SK-N-SH (cell line): Measurements from ENCODE around the gene ZNF19. TPM values are rescaled to one million over a fixed set of nuclear protein-coding genes. Genes with fewer than 3 reads are reported as not detected.

Experiments
- CTCF ChIA-PET: fragments of 300-600, 350-600 bp; formaldehyde crosslinking; extraction: SDS; loops from one replicate; lab custom pipeline; 2021; lab: Yijun Ruan, JAX
- POLR2A ChIA-PET: fragments of 350-600 bp; sonication (Branson Sonifier 250); formaldehyde crosslinking; extraction: SDS; loops from one replicate; lab custom pipeline; 2020; ENCODE audit warnings: antibody characterized with exemption, inconsistent platforms; lab: Yijun Ruan, JAX
- DNase-seq: peaks from one replicate; pipeline ENCODE4 v3.0.0; 2012
- H2AFZ ChIP-seq: fragments of 200-600 bp; sonication (generic); 2 replicates; pipeline ENCODE4 v1.8.1; 2016; ENCODE audit warnings: antibody characterized with exemption, mild to moderate bottlenecking, low read depth
- H3F3A ChIP-seq: fragments of 200-600 bp; sonication (generic); replicated peaks from 2 replicates; pipeline ENCODE3; 2016; ENCODE audit warnings: antibody characterized with exemption, mild to moderate bottlenecking; ENCODE audit not compliant: insufficient read depth
- H3K27ac ChIP-seq, 2 experiments: fragments of 200-500 bp in 1 of 2; fragments of 200-600 bp in 1 of 2; sonication (Bioruptor generic) in 1 of 2; sonication (generic), shearing (Covaris generic) in 1 of 2; 2 replicates each; pipeline versions ENCODE4 v1.5.1 to v1.6.1; 2014 to 2016; ENCODE audit warnings: low read depth in 2 of 2, inconsistent platforms in 1 of 2, low read length in 1 of 2, mild to moderate bottlenecking in 1 of 2, mixed read lengths in 1 of 2
- H3K27me3 ChIP-seq: fragments of 200-600 bp; sonication (generic), shearing (Covaris generic); 2 replicates; pipeline ENCODE4 v1.6.1; 2016; ENCODE audit warnings: mixed run types; ENCODE audit not compliant: insufficient read depth
- H3K36me3 ChIP-seq, 2 experiments: fragments of 200-500 bp in 1 of 2; fragments of 200-600 bp in 1 of 2; sonication (Bioruptor generic) in 1 of 2; sonication (generic) in 1 of 2; replicated peaks in 1 of 2; 2 replicates each; pipeline versions ENCODE3 to v1.5.1; 2014 to 2016; ENCODE audit warnings: low read length in 1 of 2, mild to moderate bottlenecking in 1 of 2; ENCODE audit not compliant: insufficient read depth in 2 of 2, control insufficient read depth in 1 of 2
- H3K4me1 ChIP-seq, 2 experiments: fragments of 200-500 bp in 1 of 2; fragments of 200-600 bp in 1 of 2; sonication (Bioruptor generic) in 1 of 2; sonication (generic), shearing (Covaris generic) in 1 of 2; 2 replicates each; pipeline versions ENCODE4 v1.5.1 to v1.6.1; 2014 to 2016; ENCODE audit warnings: low read depth in 1 of 2, low read length in 1 of 2, mixed run types in 1 of 2; ENCODE audit not compliant: insufficient read depth in 2 of 2, control insufficient read depth in 1 of 2
- H3K4me2 ChIP-seq: fragments of 200-600 bp; sonication (generic), shearing (Covaris generic); 2 replicates; pipeline ENCODE4 v1.6.1; 2017; ENCODE audit warnings: mixed run types
- H3K4me3 ChIP-seq, 2 experiments: fragments of 200-500 bp in 1 of 2; fragments of 200-600 bp in 1 of 2; sonication (Bioruptor generic) in 1 of 2; sonication (generic), shearing (Covaris generic) in 1 of 2; 2 replicates each; pipeline versions ENCODE4 v1.5.1 to v1.8.1; 2014 to 2016; ENCODE audit warnings: low read depth in 2 of 2, inconsistent platforms in 1 of 2, low read length in 1 of 2, mild to moderate bottlenecking in 1 of 2, mixed read lengths in 1 of 2, moderate library complexity in 1 of 2
- H3K79me2 ChIP-seq: fragments of 200-600 bp; sonication (generic); 2 replicates; pipeline ENCODE4 v1.8.1; 2017; ENCODE audit warnings: mild to moderate bottlenecking; ENCODE audit not compliant: insufficient read depth
- H3K9ac ChIP-seq: fragments of 200-600 bp; sonication (generic); 2 replicates; pipeline ENCODE4 v1.6.1; 2017; ENCODE audit warnings: mixed run types
- H3K9me2 ChIP-seq: fragments of 200-600 bp; sonication (generic); 2 replicates; pipeline ENCODE4 v1.6.1; 2017; ENCODE audit warnings: mixed run types
- H3K9me3 ChIP-seq: fragments of 200-600 bp; sonication (generic); 2 replicates; pipeline ENCODE4 v1.6.1; 2017; ENCODE audit warnings: mixed run types, mild to moderate bottlenecking, moderate library complexity
- H4K20me1 ChIP-seq: fragments of 200-600 bp; sonication (generic); 2 replicates; pipeline ENCODE4 v1.6.1; 2017; ENCODE audit warnings: mild to moderate bottlenecking, mixed run types; ENCODE audit not compliant: insufficient read depth
- ELF1 ChIP-seq: IDR thresholded peaks from 2 replicates; pipeline ENCODE4 v1.4.0; 2012
- FOSL2 ChIP-seq: IDR thresholded peaks from 2 replicates; pipeline ENCODE4 v1.4.0; 2012; ENCODE audit warnings: low read depth, mild to moderate bottlenecking, moderate library complexity, borderline replicate concordance
- FOXM1 ChIP-seq: IDR thresholded peaks from 2 replicates; pipeline ENCODE4 v1.4.0; 2012; ENCODE audit warnings: low read depth, mild to moderate bottlenecking
- GABPA ChIP-seq: IDR thresholded peaks from 2 replicates; pipeline ENCODE4 v1.4.0; 2012; ENCODE audit warnings: low read depth, mild to moderate bottlenecking
- MEF2A ChIP-seq: IDR thresholded peaks from 2 replicates; pipeline ENCODE4 v1.4.0; 2012; ENCODE audit warnings: low read depth, borderline replicate concordance
- NFIC ChIP-seq: IDR thresholded peaks from 2 replicates; pipeline ENCODE4 v1.4.0; 2012; ENCODE audit warnings: borderline replicate concordance
- RXRA ChIP-seq: IDR thresholded peaks from 2 replicates; pipeline ENCODE4 v1.4.0; 2012; ENCODE audit warnings: low read depth, mild to moderate bottlenecking, borderline replicate concordance
- SIN3A ChIP-seq: IDR thresholded peaks from 2 replicates; pipeline ENCODE4 v1.6.1; 2012; ENCODE audit warnings: low read depth, mild to moderate bottlenecking, low read length, moderate library complexity, borderline replicate concordance
- TCF12 ChIP-seq: IDR thresholded peaks from 2 replicates; pipeline ENCODE4 v1.4.0; 2012
- YY1 ChIP-seq: IDR thresholded peaks from 2 replicates; pipeline ENCODE4 v1.4.0; 2012; ENCODE audit warnings: low read depth, mild to moderate bottlenecking
- WGBS: methylation state at CpG from one replicate; pipeline ENCODE4 v1.1.6; 2017; ENCODE audit warnings: low lambda C conversion rate; 5-methylcytosine and 5-hydroxymethylcytosine counted together
- polyA plus RNA-seq, 3 experiments: library from polyadenylated mRNA; depleted of rRNA; stranded (reverse); fragments of >200 nt; gene quantifications; 2 replicates each; pipeline ENCODE4 v1.2.3, GENCODE V29; 2012
- TF ChIP-seq, protein P1 (sequence below): fragments of 150-350 bp; IDR thresholded peaks from 2 replicates; pipeline ENCODE4 v1.6.1; 2016; ENCODE audit warnings: mild to moderate bottlenecking, low read depth, low read length
- TF ChIP-seq, protein P2 (sequence below): IDR thresholded peaks from 2 replicates; pipeline ENCODE4 v1.6.1; 2012; ENCODE audit warnings: mild to moderate bottlenecking, low read depth, low read length, moderate library complexity
- TF ChIP-seq, protein P3 (sequence below): fragments of 200-600 bp; sonication (generic); IDR thresholded peaks from 2 replicates; pipeline ENCODE4 v1.6.1; 2017; ENCODE audit warnings: antibody characterized with exemption, mild to moderate bottlenecking, moderate library complexity

ZNF19 gene
- polyA plus RNA-seq (2012; rRNA removed) = 1.4 and 2.3 TPM in 2 replicates
- 1.1 and 1.6 TPM in 2 replicates for polyA plus RNA-seq (2012; cell fraction: cytosol; rRNA removed)
- 9.9 and 12.9 TPM in 2 replicates for polyA plus RNA-seq (2012; cell fraction: nucleus; rRNA removed)

DNA sequence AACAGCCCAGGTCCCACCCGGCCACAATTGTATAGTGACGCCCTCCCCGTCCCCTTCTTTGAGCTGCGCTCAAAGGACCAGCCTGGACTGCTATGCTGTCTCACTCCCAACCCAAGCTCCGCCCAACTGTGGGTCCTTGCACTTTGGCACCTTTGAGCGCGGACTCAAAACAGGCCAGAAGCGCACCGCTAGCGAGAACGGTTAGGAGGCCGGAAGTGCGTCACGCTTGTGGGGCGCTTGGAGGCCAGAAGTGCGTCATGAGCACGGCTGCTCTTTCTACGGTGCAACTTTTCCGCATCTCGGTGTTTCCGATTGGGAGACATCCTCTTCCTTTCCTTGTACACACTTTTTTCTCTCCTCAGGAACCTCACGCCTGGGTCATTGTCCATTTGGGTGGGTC is at the start of gene ZNF19:
TSS of gene ZNF19 (minus strand) at position 203 of the 400 bp plus-strand sequence. CDS start 7,210 bp downstream, outside the sequence.
- POLR2A ChIA-PET = no interaction called here
- Histone ChIP-seq H3F3A (peaks cover 6% of the 10 kb centered on the region), H3K9me2 (no peaks in the 10 kb centered on the region), H4K20me1 (no peaks in the 10 kb centered on the region), H3K4me2 (no peak within 1 kb of the TSS), H3K79me2 (peaks cover under 1% of the 10 kb centered on the region; the same call in 1 of the 2 replicates), H2AFZ (no peak within 1 kb of the TSS), H3K4me3 (no peak within 1 kb of the TSS), H3K9me3 (no peaks in the 10 kb centered on the region), H3K36me3 (no peaks in the 10 kb centered on the region), H3K9ac (no peak within 1 kb of the TSS), H3K27ac (no peak within 1 kb of the TSS), H3K27me3 (no peaks in the 10 kb centered on the region), H3K4me1 (no peaks in the 10 kb centered on the region)
- TF ChIP-seq YY1 (no peak), NFIC (no peak), GABPA (no peak), FOXM1 (no peak), FOSL2 (no peak), SIN3A (no peak), RXRA (no peak), MEF2A (no peak), ELF1 (no peak), TCF12 (no peak)
- TF ChIP-seq, protein P1, sequence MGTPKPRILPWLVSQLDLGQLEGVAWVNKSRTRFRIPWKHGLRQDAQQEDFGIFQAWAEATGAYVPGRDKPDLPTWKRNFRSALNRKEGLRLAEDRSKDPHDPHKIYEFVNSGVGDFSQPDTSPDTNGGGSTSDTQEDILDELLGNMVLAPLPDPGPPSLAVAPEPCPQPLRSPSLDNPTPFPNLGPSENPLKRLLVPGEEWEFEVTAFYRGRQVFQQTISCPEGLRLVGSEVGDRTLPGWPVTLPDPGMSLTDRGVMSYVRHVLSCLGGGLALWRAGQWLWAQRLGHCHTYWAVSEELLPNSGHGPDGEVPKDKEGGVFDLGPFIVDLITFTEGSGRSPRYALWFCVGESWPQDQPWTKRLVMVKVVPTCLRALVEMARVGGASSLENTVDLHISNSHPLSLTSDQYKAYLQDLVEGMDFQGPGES = no peak
- TF ChIP-seq, protein P2, sequence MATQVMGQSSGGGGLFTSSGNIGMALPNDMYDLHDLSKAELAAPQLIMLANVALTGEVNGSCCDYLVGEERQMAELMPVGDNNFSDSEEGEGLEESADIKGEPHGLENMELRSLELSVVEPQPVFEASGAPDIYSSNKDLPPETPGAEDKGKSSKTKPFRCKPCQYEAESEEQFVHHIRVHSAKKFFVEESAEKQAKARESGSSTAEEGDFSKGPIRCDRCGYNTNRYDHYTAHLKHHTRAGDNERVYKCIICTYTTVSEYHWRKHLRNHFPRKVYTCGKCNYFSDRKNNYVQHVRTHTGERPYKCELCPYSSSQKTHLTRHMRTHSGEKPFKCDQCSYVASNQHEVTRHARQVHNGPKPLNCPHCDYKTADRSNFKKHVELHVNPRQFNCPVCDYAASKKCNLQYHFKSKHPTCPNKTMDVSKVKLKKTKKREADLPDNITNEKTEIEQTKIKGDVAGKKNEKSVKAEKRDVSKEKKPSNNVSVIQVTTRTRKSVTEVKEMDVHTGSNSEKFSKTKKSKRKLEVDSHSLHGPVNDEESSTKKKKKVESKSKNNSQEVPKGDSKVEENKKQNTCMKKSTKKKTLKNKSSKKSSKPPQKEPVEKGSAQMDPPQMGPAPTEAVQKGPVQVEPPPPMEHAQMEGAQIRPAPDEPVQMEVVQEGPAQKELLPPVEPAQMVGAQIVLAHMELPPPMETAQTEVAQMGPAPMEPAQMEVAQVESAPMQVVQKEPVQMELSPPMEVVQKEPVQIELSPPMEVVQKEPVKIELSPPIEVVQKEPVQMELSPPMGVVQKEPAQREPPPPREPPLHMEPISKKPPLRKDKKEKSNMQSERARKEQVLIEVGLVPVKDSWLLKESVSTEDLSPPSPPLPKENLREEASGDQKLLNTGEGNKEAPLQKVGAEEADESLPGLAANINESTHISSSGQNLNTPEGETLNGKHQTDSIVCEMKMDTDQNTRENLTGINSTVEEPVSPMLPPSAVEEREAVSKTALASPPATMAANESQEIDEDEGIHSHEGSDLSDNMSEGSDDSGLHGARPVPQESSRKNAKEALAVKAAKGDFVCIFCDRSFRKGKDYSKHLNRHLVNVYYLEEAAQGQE = no peak
- TF ChIP-seq, protein P3, sequence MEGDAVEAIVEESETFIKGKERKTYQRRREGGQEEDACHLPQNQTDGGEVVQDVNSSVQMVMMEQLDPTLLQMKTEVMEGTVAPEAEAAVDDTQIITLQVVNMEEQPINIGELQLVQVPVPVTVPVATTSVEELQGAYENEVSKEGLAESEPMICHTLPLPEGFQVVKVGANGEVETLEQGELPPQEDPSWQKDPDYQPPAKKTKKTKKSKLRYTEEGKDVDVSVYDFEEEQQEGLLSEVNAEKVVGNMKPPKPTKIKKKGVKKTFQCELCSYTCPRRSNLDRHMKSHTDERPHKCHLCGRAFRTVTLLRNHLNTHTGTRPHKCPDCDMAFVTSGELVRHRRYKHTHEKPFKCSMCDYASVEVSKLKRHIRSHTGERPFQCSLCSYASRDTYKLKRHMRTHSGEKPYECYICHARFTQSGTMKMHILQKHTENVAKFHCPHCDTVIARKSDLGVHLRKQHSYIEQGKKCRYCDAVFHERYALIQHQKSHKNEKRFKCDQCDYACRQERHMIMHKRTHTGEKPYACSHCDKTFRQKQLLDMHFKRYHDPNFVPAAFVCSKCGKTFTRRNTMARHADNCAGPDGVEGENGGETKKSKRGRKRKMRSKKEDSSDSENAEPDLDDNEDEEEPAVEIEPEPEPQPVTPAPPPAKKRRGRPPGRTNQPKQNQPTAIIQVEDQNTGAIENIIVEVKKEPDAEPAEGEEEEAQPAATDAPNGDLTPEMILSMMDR = no peak
- CTCF ChIA-PET = interaction anchor here (1.1 to 5.9 kb wide), 3 partner anchors 10 to 78 kb away, joined by 3 to 45 read pairs (median 7); no protein-coding TSS in a partner anchor
- DNase-seq = no peak
- 82% methylated on average over 22 of the region's 22 CpGs for WGBS
